Chondrocyte (in vitro differentiated cells): ENCODE results near the gene NEU2. TPM values are rescaled to one million over a fixed set of nuclear protein-coding genes. Genes with fewer than 3 reads are reported as not detected.

Source experiments
- DNase-seq: peaks from one replicate; pipeline ENCODE4 v3.0.0; 2021; ENCODE audit warnings: mixed read lengths, low spot score
- H3K27ac Mint-ChIP-seq: one replicate; pipeline ENCODE4 v1.8.0; 2021; ENCODE audit warnings: mild to moderate bottlenecking, moderate library complexity, mixed read lengths; ENCODE audit not compliant: unreplicated experiment
- H3K27me3 Mint-ChIP-seq: 2 replicates; pipeline ENCODE4 v1.8.0; 2021; ENCODE audit warnings: low read depth, mixed read lengths
- H3K36me3 Mint-ChIP-seq: 2 replicates; pipeline ENCODE4 v1.8.0; 2021; ENCODE audit warnings: low read depth, mixed read lengths
- H3K4me1 Mint-ChIP-seq: 2 replicates; pipeline ENCODE4 v1.8.0; 2021; ENCODE audit warnings: low read depth, mild to moderate bottlenecking, mixed read lengths
- H3K4me3 Mint-ChIP-seq: one replicate; pipeline ENCODE4 v1.8.0; 2021; ENCODE audit warnings: mild to moderate bottlenecking, moderate library complexity, mixed read lengths; ENCODE audit not compliant: unreplicated experiment
- H3K9me3 Mint-ChIP-seq: 2 replicates; pipeline ENCODE4 v1.8.0; 2021; ENCODE audit warnings: low read depth, mixed read lengths
- total RNA-seq: library from RNA; stranded (reverse); gene quantifications from 3 replicates; pipeline ENCODE4 v1.2.1, GENCODE V29; 2021
- TF ChIP-seq, protein P1 (sequence below): fragments of 200-600 bp; sonication (generic); IDR thresholded peaks from 2 replicates; pipeline ENCODE4 v1.5.0; 2021; ENCODE audit warnings: antibody characterized with exemption, mild to moderate bottlenecking, moderate library complexity

NEU2 gene
- total RNA-seq, 1 donor from 2014 or later, result not detected

DNA sequence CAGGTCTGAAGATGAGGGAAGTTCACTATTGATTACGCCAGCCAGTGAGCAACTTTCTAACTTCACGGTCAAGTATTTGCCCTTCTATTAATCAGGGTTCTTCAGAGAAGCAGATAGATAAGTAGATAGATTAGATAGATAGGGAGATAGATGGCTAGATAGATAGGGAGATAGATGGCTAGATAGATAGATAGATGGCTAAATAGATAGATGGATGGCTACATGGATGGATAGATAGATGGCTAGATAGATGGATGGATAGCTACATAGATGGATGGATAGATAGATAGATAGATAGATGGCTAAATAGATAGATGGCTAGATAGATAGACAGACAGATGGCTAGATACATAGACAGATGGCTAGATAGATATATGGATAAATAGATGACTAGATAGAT is 22.9 kb downstream of the NEU2 start:
- DNase-seq, result no peak
- Mint-ChIP-seq H3K4me3 (no peak overlapping the region), H3K27ac (no peak overlapping the region), H3K36me3 (no peaks in the 10 kb centered on the region), H3K9me3 (no peaks in the 10 kb centered on the region), H3K27me3 (peaks cover 11% of the 10 kb centered on the region), H3K4me1 (peaks cover 25% of the 10 kb centered on the region)
- TF ChIP-seq, protein P1, sequence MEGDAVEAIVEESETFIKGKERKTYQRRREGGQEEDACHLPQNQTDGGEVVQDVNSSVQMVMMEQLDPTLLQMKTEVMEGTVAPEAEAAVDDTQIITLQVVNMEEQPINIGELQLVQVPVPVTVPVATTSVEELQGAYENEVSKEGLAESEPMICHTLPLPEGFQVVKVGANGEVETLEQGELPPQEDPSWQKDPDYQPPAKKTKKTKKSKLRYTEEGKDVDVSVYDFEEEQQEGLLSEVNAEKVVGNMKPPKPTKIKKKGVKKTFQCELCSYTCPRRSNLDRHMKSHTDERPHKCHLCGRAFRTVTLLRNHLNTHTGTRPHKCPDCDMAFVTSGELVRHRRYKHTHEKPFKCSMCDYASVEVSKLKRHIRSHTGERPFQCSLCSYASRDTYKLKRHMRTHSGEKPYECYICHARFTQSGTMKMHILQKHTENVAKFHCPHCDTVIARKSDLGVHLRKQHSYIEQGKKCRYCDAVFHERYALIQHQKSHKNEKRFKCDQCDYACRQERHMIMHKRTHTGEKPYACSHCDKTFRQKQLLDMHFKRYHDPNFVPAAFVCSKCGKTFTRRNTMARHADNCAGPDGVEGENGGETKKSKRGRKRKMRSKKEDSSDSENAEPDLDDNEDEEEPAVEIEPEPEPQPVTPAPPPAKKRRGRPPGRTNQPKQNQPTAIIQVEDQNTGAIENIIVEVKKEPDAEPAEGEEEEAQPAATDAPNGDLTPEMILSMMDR, result no peak

DNA sequence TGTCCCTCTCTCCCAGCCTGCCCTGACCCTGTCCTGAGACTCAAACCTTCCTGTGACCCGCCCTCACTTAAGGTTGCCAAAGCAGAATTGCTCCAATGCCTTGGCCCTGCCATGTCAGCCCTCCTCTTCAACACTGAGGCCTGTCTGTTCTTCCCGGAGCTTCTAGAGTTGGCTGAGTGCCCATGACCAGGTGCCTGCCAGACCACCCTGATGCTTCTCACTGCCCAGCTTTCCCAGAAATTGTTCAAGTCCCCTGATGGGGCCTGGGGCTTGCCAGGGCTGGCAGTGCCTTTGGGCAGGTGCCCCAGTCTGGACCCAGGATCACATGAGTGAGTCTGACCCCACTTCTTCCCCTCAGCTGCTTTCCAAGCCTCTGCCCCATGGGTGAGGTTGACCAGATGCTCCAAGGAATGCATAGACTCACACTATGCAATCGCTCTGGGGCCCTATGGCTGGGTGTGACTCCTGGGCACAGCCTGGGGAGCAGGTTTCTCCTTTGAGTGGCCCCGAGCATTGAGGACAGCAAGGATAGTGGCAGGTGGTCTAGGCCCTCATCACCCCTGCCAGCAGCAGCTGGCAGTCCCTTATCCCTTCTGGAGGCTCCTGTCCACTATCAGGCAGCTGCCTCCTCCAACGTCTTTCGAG is 24.6 kb downstream of the NEU2 start:
- TF ChIP-seq, protein P1, result no peak
- H3K27me3 Mint-ChIP-seq, result peaks cover 3% of the 10 kb centered on the region
- peaks cover 21% of the 10 kb centered on the region for H3K4me1 Mint-ChIP-seq
- H3K36me3 Mint-ChIP-seq, result no peaks in the 10 kb centered on the region
- DNase-seq, result no peak
- no peak overlapping the region for H3K27ac Mint-ChIP-seq
- no peak overlapping the region for H3K4me3 Mint-ChIP-seq
- H3K9me3 Mint-ChIP-seq, result no peaks in the 10 kb centered on the region

DNA sequence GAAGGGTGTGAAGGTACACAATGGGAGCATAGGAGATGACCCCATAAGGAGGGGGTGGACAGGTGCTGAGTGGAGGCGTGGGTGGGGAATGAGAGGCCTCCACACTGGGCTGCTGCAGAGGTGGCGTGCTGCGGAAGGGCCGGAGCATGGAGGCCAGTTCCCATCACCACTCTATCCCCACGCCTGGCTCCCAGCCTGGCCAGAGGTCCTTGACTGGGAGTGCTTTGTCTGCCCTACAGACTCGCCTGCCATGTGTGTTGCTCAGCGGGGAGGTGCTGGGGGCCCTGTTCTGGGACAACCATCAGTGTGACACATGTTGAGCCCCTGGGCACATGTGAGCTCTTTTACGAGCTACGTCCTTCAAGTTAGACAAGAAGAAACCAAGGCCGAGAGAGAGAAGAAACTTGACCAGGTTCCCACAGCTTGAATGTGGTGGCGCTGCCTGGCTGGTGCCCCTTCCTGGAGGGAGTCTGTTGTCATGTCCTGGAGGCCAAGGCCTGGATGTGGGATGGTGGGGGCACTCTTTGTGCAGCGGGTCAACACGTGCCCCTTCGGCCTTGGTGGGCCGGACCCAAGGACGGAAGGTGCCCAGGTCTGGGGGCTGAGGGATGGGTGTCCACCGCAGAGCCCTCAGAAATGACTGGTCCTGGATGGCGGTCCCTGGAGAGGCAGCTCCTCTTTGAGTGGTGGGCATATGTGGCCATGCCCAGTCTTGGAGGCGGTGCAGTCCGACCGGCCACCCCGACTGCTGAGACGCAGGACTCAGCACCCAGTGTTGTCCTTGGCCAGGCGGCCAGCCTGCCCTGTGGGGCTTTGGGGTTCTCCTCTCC is 26.5 kb downstream of the NEU2 start:
- Mint-ChIP-seq H3K4me1 (peaks cover 19% of the 10 kb centered on the region), H3K4me3 (no peak overlapping the region), H3K9me3 (no peaks in the 10 kb centered on the region), H3K27me3 (peaks cover under 1% of the 10 kb centered on the region), H3K36me3 (no peaks in the 10 kb centered on the region), H3K27ac (no peak overlapping the region)
- TF ChIP-seq, protein P1, result no peak
- no peak for DNase-seq

DNA sequence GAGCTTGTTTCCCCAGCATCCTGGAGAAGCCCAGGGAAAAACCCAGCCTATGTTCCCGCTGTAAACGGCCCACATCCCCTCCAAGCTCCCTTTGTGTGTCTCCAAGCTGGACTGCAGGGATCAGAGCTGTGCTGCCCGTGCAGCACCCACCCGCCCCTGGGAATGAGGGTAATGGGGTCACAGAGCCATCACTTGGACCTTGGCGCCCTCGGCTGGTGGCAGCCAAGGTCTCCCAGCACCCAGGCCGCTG is 27.0 kb downstream of the NEU2 start:
- peak; percentile 55 for DNase-seq
- no peak overlapping the region for H3K4me3 Mint-ChIP-seq
- H3K4me1 Mint-ChIP-seq, result peaks cover 14% of the 10 kb centered on the region
- H3K36me3 Mint-ChIP-seq, result no peaks in the 10 kb centered on the region
- H3K27me3 Mint-ChIP-seq, result no peaks in the 10 kb centered on the region
- TF ChIP-seq, protein P1, result no peak
- H3K9me3 Mint-ChIP-seq, result no peaks in the 10 kb centered on the region
- no peak overlapping the region for H3K27ac Mint-ChIP-seq

DNA sequence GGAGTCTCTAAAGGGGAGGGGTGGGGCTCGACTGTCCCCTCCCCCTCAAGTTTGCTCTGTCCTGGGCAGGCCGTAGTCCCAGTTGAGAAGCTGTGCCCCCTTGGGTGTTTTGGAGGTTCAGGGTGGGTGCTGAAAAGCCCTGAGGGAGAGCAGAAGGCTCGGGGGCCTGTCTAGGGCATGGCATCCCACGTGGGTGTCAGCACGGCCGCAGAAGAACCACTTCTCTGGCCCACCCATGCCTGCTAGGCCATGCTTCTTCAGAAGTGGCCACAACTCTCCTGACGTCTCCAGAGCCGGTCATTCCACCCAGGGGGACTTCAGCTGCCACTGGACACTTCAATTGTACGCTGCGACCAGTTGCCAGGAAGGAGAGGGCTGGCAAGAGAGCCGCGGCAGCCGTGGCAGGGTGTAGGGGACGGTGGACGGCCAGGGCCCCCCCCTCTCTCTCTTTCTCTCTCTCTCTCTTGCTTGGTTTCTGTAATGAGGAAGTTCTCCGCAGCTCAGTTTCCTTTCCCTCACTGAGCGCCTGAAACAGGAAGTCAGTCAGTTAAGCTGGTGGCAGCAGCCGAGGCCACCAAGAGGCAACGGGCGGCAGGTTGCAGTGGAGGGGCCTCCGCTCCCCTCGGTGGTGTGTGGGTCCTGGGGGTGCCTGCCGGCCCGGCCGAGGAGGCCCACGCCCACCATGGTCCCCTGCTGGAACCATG is 27.5 kb downstream of the NEU2 start, which contains the start of gene INPP5D:
Gene INPP5D, plus strand, starts transcription at position 546 of the 704 bp plus-strand sequence. Its CDS starts 137 bp downstream, at position 683.
- Mint-ChIP-seq H3K9me3 (no peaks in the 10 kb centered on the region), H3K27ac (no peak within 1 kb of the TSS), H3K27me3 (no peaks in the 10 kb centered on the region), H3K4me1 (peaks cover 9% of the 10 kb centered on the region), H3K36me3 (no peaks in the 10 kb centered on the region), H3K4me3 (no peak within 1 kb of the TSS)
- TF ChIP-seq, protein P1, result no peak
- peak; percentile 68 for DNase-seq
